NCI-H748 (cell line): ENCODE measurements around the gene HIBCH.
"Not testable (repeated sequence)": the region's sequence is repeated elsewhere in the genome, so short reads cannot be mapped to it uniquely, and the experiment has no call there.

Experiments
- DNase-seq: peaks from one replicate; lab custom pipeline; 2025; ENCODE audit not compliant: unreplicated experiment; lab: John Stamatoyannopoulos, UW

Gene HIBCH

GRCh38 chr2:190311893-190312634 lies 7.6 kb downstream of the HIBCH start:
- no peak for DNase-seq

GRCh38 chr2:190308031-190308430 lies 11.6 kb downstream of the HIBCH start:
- no peak for DNase-seq

GRCh38 chr2:190304404-190304803 lies 15.2 kb downstream of the HIBCH start:
- no peak for DNase-seq

GRCh38 chr2:190303647-190304046 lies 16.0 kb downstream of the HIBCH start:
- DNase-seq: no peak

- no peak for DNase-seq
These were observed 17.6 kb downstream of the HIBCH start for GRCh38 chr2:190302052-190302451.

- no peak for DNase-seq
These were observed 18.6 kb downstream of the HIBCH start for GRCh38 chr2:190301032-190301431.

GRCh38 chr2:190297880-190298279 lies 21.7 kb downstream of the HIBCH start:
- not testable (repeated sequence) for DNase-seq

GRCh38 chr2:190283783-190284182 lies 35.8 kb downstream of the HIBCH start:
- DNase-seq: no peak

- DNase-seq: no peak
These were observed 38.9 kb downstream of the HIBCH start for GRCh38 chr2:190280565-190281350.

- DNase-seq: not testable (repeated sequence)
These were observed 40.1 kb downstream of the HIBCH start for GRCh38 chr2:190279256-190280134.

GRCh38 chr2:190277234-190278112 lies 42.2 kb downstream of the HIBCH start:
- peak; percentile 51 for DNase-seq

- no peak for DNase-seq
These were observed 47.2 kb downstream of the HIBCH start for GRCh38 chr2:190272457-190272842.

- no peak for DNase-seq
These were observed 47.7 kb downstream of the HIBCH start for GRCh38 chr2:190271783-190272456.

- peak; percentile 15 for DNase-seq
These were observed 49.3 kb downstream of the HIBCH start for GRCh38 chr2:190270298-190270697.

GRCh38 chr2:190269699-190270098 lies 49.9 kb downstream of the HIBCH start:
- DNase-seq: not testable (repeated sequence)

GRCh38 chr2:190267302-190267701 lies 52.3 kb downstream of the HIBCH start:
- no peak for DNase-seq

GRCh38 chr2:190266314-190266713 lies 53.3 kb downstream of the HIBCH start:
- DNase-seq: no peak

GRCh38 chr2:190261851-190262250 lies 57.8 kb downstream of the HIBCH start:
- DNase-seq: no peak

- DNase-seq: no peak
These were observed 63.5 kb downstream of the HIBCH start for GRCh38 chr2:190256087-190256486.

GRCh38 chr2:190255676-190256075 lies 64.0 kb downstream of the HIBCH start:
- DNase-seq: no peak
